Brain microvascular endothelial cell (primary cell): ENCODE results near the gene MYH7B.

Experiments used
- DNase-seq: peaks from one replicate; pipeline ENCODE4 v3.0.0-alpha.2; 2020
- H3K27ac ChIP-seq: fragments of 250-450 bp; sonication (Bioruptor Pico); 2 replicates; pipeline ENCODE4 v1.5.1; 2020; ENCODE audit warnings: mild to moderate bottlenecking, moderate library complexity
- H3K27me3 ChIP-seq: fragments of 250-450 bp; sonication (Bioruptor Pico); replicated peaks from 2 replicates; pipeline ENCODE4 v1.5.1; 2020; ENCODE audit warnings: mild to moderate bottlenecking
- H3K36me3 ChIP-seq: fragments of 250-450 bp; sonication (Bioruptor Pico); replicated peaks from 2 replicates; pipeline ENCODE4 v1.5.1; 2020; ENCODE audit warnings: mild to moderate bottlenecking
- H3K4me3 ChIP-seq: 2 replicates; pipeline ENCODE4 v1.5.1; 2011; ENCODE audit warnings: low read depth, mild to moderate bottlenecking, control low read depth, low read length, moderate library complexity
- in situ Hi-C: cut with HindIII; loops from 2 replicates; pipeline ENCODE4 v1.10.0; 2017; ENCODE audit warnings: low sequenced_read_pairs, low pct_ligation_motif_present
- TF ChIP-seq, protein P1 (sequence below): IDR thresholded peaks from 2 replicates; pipeline ENCODE4 v1.5.1; 2011; ENCODE audit warnings: low read depth, mild to moderate bottlenecking, moderate library complexity, low read length, control low read depth, inconsistent platforms; ENCODE audit errors: missing control alignments

Gene MYH7B

DNA sequence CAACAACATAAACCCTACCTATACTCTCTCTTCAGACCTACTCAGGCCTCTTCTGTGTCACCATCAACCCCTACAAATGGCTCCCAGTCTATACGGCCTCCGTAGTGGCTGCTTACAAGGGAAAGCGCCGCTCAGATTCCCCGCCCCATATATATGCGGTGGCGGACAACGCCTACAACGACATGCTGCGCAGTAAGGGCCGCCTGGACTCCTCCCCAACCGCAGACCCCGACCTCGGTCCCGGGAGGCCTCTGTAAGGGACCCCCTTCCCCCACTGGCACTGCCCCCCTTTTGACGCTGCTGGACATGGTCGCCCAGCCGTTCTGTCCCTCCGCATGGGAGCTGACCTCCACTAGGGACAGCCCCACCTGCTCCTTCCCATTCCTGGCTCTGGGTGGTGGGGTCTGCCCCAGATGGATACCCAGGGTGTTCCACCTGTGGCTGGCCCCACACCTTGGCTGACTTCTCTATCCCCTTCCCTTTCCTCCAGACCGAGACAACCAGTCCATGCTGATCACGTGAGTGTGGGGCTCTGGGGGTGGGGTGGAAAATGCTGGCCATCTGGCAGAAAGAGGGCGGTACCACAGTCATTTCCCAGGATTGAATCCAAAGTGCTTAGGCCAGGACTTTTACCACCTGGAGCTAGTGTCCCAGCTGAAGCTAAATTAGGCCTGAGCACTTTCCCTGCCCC is 25.0 kb downstream of the MYH7B start:
- peaks cover 5% of the 10 kb centered on the region for H3K27me3 ChIP-seq
- DNase-seq: no peak

DNA sequence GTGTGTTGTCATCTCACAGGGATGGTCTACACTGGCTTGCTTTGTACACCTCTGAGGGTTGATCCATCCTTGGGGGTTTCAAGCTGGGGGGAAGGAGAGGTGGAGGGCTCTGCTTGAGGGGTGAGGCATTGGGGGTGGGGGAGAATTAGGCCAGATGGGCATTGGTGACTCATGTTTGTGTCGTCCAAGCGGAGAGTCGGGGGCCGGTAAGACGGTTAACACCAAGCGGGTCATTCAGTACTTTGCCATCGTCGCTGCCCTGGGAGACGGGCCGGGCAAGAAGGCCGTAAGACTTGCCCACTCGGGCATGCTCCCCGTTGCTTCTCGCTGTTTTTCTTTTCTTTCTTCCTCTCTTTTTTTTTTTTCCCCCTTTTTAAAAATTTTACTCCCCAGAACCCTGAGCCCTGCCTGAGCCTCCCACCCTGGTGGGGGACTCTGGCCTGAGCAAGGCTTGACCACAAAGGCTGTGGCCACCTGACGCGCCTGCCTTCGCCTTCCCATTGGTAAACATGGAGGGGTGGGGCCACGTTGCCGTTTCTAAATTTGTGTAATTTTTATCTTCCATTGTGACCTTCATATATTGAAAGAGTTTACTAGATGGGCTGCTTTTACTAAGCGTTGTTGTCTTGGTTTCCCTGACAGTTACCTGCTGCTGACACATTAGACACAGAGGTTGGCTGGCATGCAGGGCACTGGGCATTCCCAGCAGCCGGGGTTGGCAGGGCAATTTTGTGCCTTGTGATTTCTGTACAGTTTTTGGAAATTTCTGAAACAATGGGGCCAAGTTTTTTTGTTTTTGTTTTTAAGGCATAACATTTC is 26.8 kb downstream of the MYH7B start:
- Histone ChIP-seq H3K36me3 (no peaks in the 10 kb centered on the region), H3K4me3 (no peak overlapping the region), H3K27me3 (peaks cover 5% of the 10 kb centered on the region), H3K27ac (no peak overlapping the region)
- in situ Hi-C loops: no loop called here
- no peak for DNase-seq
- TF ChIP-seq, protein P1, sequence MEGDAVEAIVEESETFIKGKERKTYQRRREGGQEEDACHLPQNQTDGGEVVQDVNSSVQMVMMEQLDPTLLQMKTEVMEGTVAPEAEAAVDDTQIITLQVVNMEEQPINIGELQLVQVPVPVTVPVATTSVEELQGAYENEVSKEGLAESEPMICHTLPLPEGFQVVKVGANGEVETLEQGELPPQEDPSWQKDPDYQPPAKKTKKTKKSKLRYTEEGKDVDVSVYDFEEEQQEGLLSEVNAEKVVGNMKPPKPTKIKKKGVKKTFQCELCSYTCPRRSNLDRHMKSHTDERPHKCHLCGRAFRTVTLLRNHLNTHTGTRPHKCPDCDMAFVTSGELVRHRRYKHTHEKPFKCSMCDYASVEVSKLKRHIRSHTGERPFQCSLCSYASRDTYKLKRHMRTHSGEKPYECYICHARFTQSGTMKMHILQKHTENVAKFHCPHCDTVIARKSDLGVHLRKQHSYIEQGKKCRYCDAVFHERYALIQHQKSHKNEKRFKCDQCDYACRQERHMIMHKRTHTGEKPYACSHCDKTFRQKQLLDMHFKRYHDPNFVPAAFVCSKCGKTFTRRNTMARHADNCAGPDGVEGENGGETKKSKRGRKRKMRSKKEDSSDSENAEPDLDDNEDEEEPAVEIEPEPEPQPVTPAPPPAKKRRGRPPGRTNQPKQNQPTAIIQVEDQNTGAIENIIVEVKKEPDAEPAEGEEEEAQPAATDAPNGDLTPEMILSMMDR: no peak

More for the DNA sequence above, 25.0 kb downstream of the MYH7B start:
- H3K27ac ChIP-seq: no peak overlapping the region
- H3K4me3 ChIP-seq: no peak overlapping the region
- TF ChIP-seq, protein P1: no peak
- no peaks in the 10 kb centered on the region for H3K36me3 ChIP-seq
- in situ Hi-C loops: no loop called here

DNA sequence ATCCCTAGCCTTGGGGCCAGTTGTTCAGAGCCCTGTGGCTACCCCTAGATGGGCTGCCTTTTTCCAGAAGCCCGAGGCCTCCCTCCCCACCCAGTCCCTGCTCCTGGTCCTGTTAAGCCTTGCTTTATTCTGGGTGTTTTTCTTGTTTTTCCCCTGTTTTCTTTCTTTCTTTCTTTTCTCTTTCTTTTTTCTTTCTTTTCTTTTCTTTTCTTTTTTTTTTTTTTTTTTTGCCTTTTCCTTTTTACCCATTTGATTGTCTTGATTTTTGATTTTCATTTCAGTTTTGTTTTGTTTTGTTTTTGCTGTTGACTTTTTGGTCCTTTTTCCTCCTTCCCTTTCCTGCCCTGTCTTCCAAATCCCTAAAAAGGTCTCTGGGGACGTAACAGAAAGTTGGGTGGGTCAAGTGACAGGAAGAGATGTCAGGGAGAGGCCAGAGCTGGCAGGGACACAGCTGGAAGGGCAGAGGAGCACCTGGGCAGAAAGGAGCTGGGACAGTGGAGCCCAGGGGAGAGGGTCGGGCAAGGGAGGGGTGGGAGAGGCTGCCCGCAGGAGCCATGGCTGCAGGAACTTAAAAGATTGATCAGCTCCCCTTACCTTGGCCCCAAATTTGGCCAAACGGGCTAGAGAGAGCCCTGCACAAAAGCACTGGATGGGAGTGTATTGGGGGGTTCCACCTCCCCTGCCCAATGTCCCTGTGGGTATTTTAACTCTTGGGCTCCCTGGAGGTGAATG is 27.6 kb downstream of the MYH7B start:
- in situ Hi-C loops: no loop called here
- Histone ChIP-seq H3K27ac (no peak overlapping the region), H3K4me3 (no peak overlapping the region), H3K36me3 (no peaks in the 10 kb centered on the region), H3K27me3 (peaks cover 5% of the 10 kb centered on the region)
- no peak for DNase-seq
- TF ChIP-seq, protein P1: no peak

DNA sequence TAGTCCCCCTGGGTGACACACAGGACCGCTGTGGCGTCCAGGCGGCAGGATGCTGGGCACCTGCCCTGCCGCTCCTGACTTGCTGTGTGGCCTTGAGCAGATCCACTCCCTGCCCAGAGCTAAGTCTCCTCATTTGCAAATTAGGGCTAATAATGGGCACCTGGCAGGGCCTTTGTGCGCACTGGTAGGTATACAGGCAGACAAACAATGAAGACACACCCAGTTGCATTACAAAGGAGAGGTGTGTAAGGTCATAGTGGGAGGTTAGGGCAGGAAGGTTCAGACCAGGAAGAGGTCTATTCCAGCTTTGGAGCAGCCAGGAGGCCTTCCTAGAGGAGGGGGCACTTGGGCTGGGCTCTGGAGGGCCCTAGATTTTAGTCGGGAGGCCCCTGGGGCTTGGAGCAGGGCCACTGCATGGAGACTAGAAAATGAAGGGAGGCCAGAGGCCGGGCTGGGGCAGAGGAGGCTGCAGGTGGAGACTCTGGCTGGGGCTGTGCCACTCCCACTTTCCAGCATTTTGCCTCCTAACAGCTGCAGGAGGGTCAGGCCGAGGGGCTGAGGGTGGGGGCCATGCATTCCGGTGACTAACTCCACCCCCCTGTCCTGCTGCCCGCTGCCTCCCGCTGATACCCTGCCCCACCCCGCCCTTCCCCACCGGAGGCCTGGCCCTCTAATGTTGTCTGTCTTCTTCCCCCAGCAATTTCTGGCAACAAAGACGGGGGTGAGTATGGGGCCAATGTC is 28.5 kb downstream of the MYH7B start:
- Histone ChIP-seq H3K4me3 (no peak overlapping the region), H3K27me3 (peaks cover 5% of the 10 kb centered on the region), H3K36me3 (no peaks in the 10 kb centered on the region), H3K27ac (no peak overlapping the region)
- in situ Hi-C loops: no loop called here
- DNase-seq: no peak
- TF ChIP-seq, protein P1: no peak

DNA sequence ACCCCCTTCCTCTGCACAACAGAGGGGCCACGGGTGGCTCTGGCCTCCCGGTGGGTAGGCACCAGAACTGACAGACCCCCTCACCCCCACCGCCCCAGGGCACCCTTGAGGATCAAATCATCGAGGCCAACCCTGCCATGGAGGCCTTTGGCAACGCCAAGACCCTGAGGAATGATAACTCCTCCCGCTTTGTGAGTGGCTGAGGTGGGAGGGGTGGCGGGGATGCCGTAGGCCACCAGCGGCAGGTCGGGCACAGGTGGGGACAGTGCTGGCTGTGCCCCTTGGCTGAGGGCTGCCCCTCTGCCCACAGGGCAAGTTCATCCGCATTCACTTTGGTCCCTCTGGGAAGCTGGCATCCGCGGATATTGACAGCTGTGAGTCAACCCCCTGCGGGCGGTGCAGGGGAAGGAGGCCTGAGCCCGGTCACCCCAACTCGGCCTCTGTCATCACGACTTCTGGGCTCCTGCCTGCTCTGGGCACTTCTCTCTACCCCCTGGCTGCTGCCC is 29.1 kb downstream of the MYH7B start:
- Histone ChIP-seq H3K27me3 (peaks cover 5% of the 10 kb centered on the region), H3K36me3 (no peaks in the 10 kb centered on the region), H3K27ac (no peak overlapping the region), H3K4me3 (no peak overlapping the region)
- in situ Hi-C loops: no loop called here
- TF ChIP-seq, protein P1: no peak
- no peak for DNase-seq
